ENCODE results near the gene TUBG1.
"Not testable (repeated sequence)": the region's sequence is repeated elsewhere in the genome, so short reads cannot be mapped to it uniquely, and the experiment has no call there.

TUBG1 gene

DNA sequence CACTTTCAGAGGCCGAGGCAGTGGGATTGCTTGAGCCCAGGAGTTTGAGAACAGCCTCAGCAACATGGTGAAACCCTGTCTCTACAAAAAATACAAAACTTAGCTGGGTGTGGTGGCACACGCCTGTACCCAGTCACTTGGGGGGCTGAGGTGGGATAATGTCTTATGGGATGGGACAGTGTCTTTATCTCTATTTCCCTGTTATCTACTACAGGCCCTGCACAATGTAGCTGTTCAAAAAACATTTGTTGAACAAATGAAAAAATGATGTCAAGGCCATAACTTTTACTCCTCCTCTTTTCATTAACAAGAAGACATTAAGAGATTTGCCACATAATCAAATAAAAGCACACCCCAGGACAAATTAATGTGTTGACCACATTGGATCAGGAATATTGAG, 13.8 kb downstream of the TUBG1 start:
- DNase-seq (ENCODE audit: low read depth in 2 of 2), result no peak

DNA sequence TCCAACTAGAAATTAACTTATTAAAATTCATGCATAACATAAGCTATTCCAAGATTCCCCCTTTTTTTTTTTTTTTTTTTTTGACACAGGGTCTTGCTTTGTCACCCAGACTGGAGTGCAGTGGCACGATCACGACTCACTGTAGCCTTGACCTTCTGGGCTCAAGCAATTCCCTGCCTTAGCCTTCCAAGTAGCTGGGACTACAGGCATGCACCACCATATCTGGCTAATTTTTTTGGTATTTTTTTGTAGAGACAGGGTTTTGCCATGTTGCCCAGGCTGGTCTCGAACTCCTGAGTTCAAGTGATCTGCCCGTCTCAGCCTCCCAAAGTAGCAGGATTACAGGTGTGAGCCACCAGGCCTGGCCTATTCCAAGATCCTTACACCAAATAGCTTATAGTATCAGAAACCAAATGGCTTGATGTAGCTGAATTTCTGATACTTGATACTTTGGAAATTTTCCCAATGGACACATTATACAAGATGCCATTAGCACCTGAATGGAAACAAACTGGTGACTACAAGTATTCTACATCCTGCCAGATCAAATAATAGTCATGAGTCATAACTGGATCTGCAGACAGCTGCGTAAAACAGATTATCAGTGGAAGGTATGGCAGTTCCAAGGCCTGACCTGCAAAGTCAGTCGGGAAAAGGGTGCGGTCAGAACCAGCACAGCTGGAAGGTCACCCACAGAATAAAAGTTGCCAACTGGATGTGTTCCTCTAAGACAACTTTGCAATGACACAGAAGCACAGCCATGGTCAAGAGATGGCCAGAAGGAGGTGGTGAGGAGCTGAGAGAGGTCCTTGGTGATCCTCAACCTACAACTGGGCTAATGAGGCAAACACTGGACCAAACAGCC, 14.5 kb downstream of the TUBG1 start:
- DNase-seq (ENCODE audit: low read depth in 2 of 2), result no peak

DNA sequence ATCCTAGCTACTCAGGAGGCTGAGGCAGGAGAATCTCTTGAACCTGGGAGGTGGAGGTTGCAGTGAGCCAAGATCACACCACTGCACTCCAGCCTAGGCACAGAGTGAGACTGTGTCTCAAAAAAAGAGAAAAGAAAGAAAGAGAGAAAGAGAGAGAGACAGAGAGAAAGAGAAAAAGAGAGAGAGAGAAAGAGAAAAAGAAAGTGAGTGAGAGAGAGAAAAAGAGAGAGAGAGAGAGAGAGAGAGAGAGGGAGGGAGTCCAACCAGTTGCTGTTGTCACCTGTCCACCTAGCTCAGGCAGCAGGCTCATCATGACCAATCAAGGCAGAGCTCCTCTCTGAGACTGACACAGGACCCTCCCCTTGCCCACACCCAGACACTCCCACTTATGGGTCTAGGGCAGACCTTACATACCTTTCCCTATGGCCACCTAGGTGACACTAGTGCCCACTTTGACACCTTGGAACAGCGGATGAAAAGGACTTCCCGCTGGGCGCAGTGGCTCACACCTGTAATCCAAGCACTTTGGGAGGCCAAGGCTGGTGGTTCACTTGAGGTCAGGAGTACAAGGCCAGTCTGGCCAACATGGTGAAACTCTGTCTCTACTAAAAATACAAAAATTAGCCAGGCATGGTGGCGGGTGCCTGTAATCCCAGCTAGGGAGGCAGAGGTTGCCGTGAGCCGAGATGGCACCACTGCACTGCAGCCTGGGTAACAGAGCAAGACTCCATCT, 17.7 kb downstream of the TUBG1 start:
- DNase-seq (ENCODE audit: low read depth in 2 of 2), result not testable (repeated sequence)

DNA sequence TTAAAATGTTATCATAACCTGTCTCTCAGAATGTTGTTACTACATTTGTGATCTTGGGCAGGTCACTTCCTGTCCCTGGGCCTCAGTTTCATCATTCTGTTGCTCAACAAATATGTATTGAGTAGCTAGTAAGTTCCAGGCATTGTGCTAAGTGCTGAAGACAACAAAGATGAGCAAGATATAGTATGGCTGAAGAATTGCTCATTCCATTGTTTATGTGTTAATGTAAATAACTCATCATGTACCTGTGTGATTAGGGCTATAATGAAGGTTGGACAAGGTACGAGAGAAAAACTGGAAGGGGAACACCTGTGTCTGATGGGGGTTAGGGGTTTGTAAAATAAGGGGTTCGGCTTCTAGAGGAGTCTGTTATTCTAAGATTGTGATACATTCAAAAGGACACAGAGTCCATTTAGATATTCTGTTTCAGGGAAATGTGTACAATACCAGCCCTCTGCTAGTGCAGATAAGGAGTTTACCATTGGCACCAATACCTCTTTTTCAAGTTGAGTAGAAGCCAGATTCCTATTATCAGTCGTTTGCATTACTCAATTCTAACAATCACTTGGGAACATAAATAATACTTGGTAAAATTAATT, 20.0 kb downstream of the TUBG1 start:
- no peak for DNase-seq (ENCODE audit: low read depth in 2 of 2)

- DNase-seq (ENCODE audit: low read depth in 2 of 2), result no peak
Measured at GRCh38 chr17:42632949-42633444, 23.5 kb downstream of the TUBG1 start.

DNA sequence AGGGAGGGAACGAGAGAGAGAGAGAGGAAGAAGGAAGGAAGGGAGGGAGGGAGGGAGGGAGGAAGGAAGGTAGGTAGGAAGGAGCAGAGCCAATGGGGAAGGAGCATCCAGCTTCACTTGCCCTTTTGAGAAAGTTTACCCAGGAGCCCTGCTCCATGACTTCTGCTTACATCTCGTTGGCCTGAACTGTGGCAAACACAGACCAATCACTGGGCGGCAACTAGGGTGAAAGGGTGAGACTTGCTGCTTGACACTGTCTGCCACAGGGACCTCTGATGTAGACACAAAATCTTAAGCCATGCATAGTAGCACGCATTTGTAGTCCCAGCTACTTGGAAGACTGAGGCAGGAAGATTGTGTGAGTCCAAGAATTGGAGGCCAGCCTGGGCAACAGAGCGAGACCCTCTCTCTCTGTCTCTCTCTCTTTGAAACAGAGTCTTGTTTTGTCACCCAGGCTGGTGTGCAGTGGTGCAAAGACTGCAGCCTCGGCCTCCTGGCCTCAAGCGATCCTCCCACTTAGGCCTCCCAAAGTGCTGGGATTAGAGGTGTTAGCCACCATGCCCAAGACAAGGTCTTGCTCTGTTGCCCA, 30.1 kb downstream of the TUBG1 start:
- DNase-seq (ENCODE audit: low read depth in 2 of 2), result no peak

DNA sequence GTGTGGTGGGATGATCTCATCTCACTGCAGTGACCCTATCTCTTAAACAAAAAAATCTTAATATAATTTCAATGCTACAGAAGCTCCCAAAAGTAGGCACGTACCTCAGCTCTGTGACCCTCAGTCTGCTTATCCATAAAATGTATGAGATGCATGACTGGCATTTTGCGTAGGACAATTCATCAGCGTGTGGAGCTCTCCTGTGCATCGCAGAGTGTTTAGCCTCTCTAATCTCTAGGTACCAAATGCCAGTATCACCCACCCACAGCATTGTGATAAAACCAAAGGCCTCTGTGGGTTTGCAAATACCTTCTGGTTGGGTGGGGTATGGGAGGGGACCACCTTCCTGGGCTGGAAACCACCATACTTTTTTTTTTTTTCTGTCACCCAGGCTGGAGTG, 30.6 kb downstream of the TUBG1 start:
- DNase-seq (ENCODE audit: low read depth in 2 of 2), result no peak

DNA sequence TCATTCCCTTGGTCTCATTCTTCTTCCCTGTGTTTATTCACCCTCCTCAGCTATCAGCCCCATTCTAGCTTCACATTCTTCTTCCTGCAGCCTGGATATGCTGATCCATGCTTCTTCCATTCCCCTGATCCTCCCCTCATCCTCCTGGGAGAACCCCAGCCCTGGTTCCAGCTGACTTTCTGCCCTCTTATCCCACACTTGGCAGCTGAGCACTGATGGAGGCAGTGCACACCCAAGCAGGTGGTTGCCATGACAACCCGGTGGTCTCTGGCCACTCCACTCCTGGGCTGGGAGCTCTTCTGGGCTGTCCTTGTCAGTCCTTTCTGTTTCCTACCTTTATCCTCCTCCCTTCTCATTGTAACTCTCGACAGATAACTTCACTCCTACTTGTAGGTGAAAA, 32.9 kb downstream of the TUBG1 start:
- no peak for DNase-seq (ENCODE audit: low read depth in 2 of 2)

GRCh38 chr17:42647778-42648177, 38.3 kb downstream of the TUBG1 start:
- DNase-seq (ENCODE audit: low read depth in 2 of 2), result no peak

DNA sequence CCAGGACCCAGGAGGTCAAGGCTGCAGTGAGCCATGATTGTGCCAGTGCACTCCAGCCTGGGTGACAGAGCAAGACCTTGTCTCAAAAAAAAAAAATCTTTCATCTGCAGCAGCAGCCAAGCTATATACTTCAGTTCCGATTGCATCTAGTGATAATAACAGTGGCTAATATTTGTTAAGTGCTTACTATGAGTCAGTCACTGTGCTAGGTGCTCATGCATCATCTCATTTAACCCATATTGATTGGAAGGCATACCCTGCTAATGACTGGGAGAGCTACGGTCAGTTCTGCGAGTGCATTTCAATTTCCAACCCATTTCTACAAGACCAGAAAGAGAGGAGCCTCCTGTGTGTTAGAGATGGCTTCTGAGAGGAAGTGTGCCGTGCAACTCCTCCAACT, 41.9 kb downstream of the TUBG1 start:
- no peak for DNase-seq (ENCODE audit: low read depth in 2 of 2)

- no peak for DNase-seq (ENCODE audit: low read depth in 2 of 2)
Measured at GRCh38 chr17:42653179-42654124, 44.0 kb downstream of the TUBG1 start.

GRCh38 chr17:42655528-42655927, 46.0 kb downstream of the TUBG1 start:
- DNase-seq (ENCODE audit: low read depth in 2 of 2), result no peak

GRCh38 chr17:42657824-42658588, 48.5 kb downstream of the TUBG1 start:
- DNase-seq (ENCODE audit: low read depth in 2 of 2), result no peak

DNA sequence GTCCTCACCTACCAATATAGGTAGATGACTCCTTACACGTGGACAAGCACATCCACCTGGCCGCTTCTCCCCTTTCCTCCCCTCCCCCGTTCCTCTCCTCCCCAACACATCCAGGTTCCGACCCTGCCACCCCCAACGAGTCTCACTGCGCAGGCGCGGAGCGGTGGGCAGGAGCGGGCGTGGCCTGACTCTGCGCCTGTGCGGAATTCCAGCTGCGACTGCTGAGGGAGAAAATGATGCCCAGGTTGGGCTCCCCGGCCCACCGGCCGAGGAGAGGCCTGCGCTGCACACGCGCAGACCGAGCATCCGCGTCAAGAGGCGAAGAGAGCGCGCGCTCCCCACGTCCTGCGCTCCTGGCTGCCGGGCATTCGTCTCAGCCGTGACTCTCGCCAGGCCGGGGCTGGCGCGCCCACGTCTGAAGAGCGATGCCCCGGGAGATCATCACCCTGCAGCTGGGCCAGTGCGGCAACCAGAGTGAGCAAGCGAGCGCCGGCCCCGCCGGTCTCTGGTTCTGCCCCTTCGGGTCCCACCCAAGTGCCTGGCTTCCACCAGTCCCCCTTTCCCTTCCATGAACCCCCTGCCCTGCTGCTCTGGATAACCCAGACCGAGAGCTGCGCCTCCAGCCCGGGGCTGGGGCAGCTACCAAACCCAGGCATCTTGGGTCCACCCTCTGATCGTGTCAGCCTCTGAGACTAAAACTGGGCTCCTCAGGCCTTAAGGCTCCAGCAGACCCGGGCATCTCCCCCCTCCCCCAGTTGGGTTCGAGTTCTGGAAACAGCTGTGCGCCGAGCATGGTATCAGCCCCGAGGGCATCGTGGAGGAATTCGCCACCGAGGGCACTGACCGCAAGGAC, 49.8 kb downstream of the TUBG1 start, which contains the start of gene TUBG2:
TSS of gene TUBG2 (plus strand) at position 206 of the 853 bp plus-strand sequence. CDS start at position 426, 220 bp downstream.
- peak; percentile 67 to 72 for DNase-seq (ENCODE audit: low read depth in 2 of 2)

GRCh38 chr17:42659932-42660274, 50.4 kb downstream of the TUBG1 start:
- not testable (repeated sequence) for DNase-seq (ENCODE audit: low read depth in 2 of 2)

DNA sequence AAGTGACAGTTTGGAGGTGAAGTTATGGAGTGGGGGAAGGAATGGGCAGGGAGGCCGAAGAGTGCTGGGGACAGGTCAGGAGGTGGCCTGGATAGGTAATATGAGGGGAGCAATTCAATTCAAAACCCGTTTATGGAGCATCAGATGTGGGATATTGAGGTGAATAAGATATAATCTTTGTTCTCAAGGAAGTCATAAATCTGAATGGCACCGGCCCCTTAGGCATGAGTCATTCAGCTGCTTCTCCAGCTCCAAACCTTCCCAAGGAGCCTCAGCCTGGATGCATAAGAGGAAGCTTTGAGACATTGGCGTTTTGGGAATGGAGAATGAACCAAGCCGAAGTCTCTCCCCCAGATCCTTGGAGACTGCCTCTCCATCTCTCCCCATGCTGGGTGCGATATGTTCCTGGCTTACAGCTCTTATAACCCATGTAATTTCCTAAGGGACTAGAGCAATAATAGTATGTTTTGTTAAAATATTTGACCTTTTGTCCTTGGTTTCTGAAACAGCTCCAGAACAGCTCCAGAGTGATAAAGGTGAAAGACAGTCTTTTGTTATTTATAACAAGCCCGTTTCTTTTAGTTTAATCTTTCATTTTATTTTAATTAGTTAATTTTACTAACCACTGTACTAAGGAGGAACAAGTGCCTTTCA, 51.3 kb downstream of the TUBG1 start:
- DNase-seq (ENCODE audit: low read depth in 2 of 2), result no peak
